K562 (cell line): Measurements from ENCODE around the gene TBC1D2. TPM values are rescaled to one million over a fixed set of nuclear protein-coding genes. Genes with fewer than 3 reads are reported as not detected.

Source experiments
- ATAC-seq: fragments of 200-7000 bp; cut with Tn5 transposase; 3 replicates; pipeline ENCODE4 v1.9.1; 2020; ENCODE audit warnings: moderate library complexity
- BruUV-seq: library from RNA; stranded (reverse); fragments of 400-500 nt; replicated peaks from 2 replicates; lab custom pipeline; 2021; lab: Mats Ljungman, UMichigan
- CTCF ChIA-PET: fragments of 300-600 bp; formaldehyde crosslinking; extraction: SDS; loops from one replicate; lab custom pipeline; 2021; ENCODE audit warnings: low intra/inter-chr PET ratio; lab: Yijun Ruan, JAX
- POLR2A ChIA-PET: fragments of 300-600, 350-650 bp; sonication (Branson Sonifier 250); formaldehyde crosslinking; extraction: SDS; loops from one replicate; lab custom pipeline; 2021; ENCODE audit warnings: antibody characterized with exemption, inconsistent platforms; lab: Yijun Ruan, JAX
- DNase-seq, 4 experiments: peaks; one replicate each; pipeline versions ENCODE4 v3.0.0 to v3.0.0-alpha.2; 2011 to 2018; ENCODE audit warnings: low spot score in 3 of 4, mixed read lengths in 3 of 4; ENCODE audit errors: extremely low read depth in 1 of 4
- FAIRE-seq: peaks from 2 replicates; lab custom pipeline; 2011; peaks lifted over from hg19 to GRCh38; lab: Jason Lieb, UNC
- H2AFZ ChIP-seq: 2 replicates; pipeline ENCODE4 v1.6.0; 2011; ENCODE audit warnings: low read depth, low read length, control low read depth, inconsistent platforms
- H3K27ac ChIP-seq: fragments of 200-600 bp; 3 replicates; pipeline ENCODE4 v1.8.0; 2011; ENCODE audit warnings: low read depth, mild to moderate bottlenecking, control low read depth, inconsistent platforms, low read length, moderate library complexity, mixed read lengths; ENCODE audit errors: extremely low read depth
- H3K27me3 ChIP-seq, 2 experiments: fragments of 300-600 bp in 1 of 2; 2 replicates in 1 of 2; 3 replicates in 1 of 2; pipeline versions ENCODE4 v1.6.0 to v1.8.0; 2011; ENCODE audit warnings: inconsistent platforms in 2 of 2, low read length in 2 of 2, mild to moderate bottlenecking in 1 of 2, mixed read lengths in 1 of 2, moderate library complexity in 1 of 2; ENCODE audit not compliant: control insufficient read depth in 2 of 2, insufficient read depth in 2 of 2
- H3K36me3 ChIP-seq: fragments of 300-600 bp; 3 replicates; pipeline ENCODE4 v1.8.0; 2011; ENCODE audit warnings: mild to moderate bottlenecking, low read length, inconsistent platforms; ENCODE audit not compliant: control insufficient read depth, insufficient read depth
- H3K4me1 ChIP-seq, 2 experiments: fragments of 200-600 bp in 1 of 2; replicated peaks in 1 of 2; 2 replicates in 1 of 2; 3 replicates in 1 of 2; pipeline versions ENCODE4 v1.5.1 to v1.8.0; 2011; ENCODE audit warnings: inconsistent platforms in 2 of 2, low read length in 2 of 2, mild to moderate bottlenecking in 1 of 2, mixed read lengths in 1 of 2, moderate library complexity in 1 of 2; ENCODE audit not compliant: control insufficient read depth in 2 of 2, insufficient read depth in 2 of 2
- H3K4me2 ChIP-seq: 2 replicates; pipeline ENCODE4 v1.6.1; 2011; ENCODE audit warnings: low read length, control low read depth, inconsistent platforms, mixed read lengths; ENCODE audit not compliant: insufficient read depth
- H3K4me3 ChIP-seq: fragments of 200-600 bp; sonication (generic), shearing (Covaris generic); 2 replicates; pipeline ENCODE4 v1.5.1; 2016; ENCODE audit warnings: control low read depth, inconsistent platforms
- H3K79me2 ChIP-seq: fragments of 200-600 bp; 3 replicates; pipeline ENCODE4 v1.8.0; 2011; ENCODE audit warnings: low read length, inconsistent platforms; ENCODE audit not compliant: control insufficient read depth, insufficient read depth
- H3K9ac ChIP-seq, 2 experiments: 2 replicates each; pipeline versions ENCODE4 v1.6.0 to v1.6.1; 2011; ENCODE audit warnings: low read depth in 2 of 2, low read length in 2 of 2, control low read depth in 1 of 2, inconsistent platforms in 1 of 2, mild to moderate bottlenecking in 1 of 2, mixed read lengths in 1 of 2; ENCODE audit not compliant: insufficient read depth in 1 of 2
- H3K9me1 ChIP-seq: one replicate; pipeline ENCODE4 v1.6.0; 2011; ENCODE audit warnings: inconsistent platforms, mild to moderate bottlenecking, low read length, moderate library complexity; ENCODE audit not compliant: control insufficient read depth, insufficient read depth
- H3K9me3 ChIP-seq: replicated peaks from 2 replicates; pipeline ENCODE4 v1.5.1; 2011; ENCODE audit warnings: low read depth, low read length, inconsistent platforms; ENCODE audit not compliant: control insufficient read depth, insufficient read depth
- H4K20me1 ChIP-seq: replicated peaks from 2 replicates; pipeline ENCODE4 v1.6.1; 2011; ENCODE audit warnings: low read length, inconsistent platforms, mixed read lengths; ENCODE audit not compliant: control insufficient read depth, insufficient read depth
- EP300 ChIP-seq: IDR thresholded peaks from 2 replicates; pipeline ENCODE4 v1.6.1; 2012; ENCODE audit warnings: low read length, improper control_type of control experiment
- HMG20A ChIP-seq: fragments of 450-650 bp; formaldehyde crosslinking; conservative IDR thresholded peaks from 2 replicates; pipeline ENCODE4 v1.4.0; 2020; ENCODE audit warnings: mild to moderate bottlenecking, mixed read lengths
- MEF2A ChIP-seq: IDR thresholded peaks from 2 replicates; pipeline ENCODE4 v1.6.1; 2011; ENCODE audit warnings: low read depth, mild to moderate bottlenecking, low read length, moderate library complexity; ENCODE audit not compliant: control insufficient read depth
- PHTF2 ChIP-seq: fragments of 250-450 bp; sonication (Bioruptor Pico); IDR thresholded peaks from 2 replicates; pipeline ENCODE4 v1.5.0; 2021; ENCODE audit warnings: mild to moderate bottlenecking
- POLR2B ChIP-seq: fragments of 450-650 bp; IDR thresholded peaks from 2 replicates; pipeline ENCODE4 v1.6.1; 2018; ENCODE audit warnings: low read depth; ENCODE audit not compliant: partially characterized antibody
- RAD21 ChIP-seq, 2 experiments: fragments of 250-450 bp in 1 of 2; fragments of 450-650 bp in 1 of 2; sonication (Bioruptor Pico) in 1 of 2; formaldehyde crosslinking in 1 of 2; IDR thresholded peaks in 1 of 2; conservative IDR thresholded peaks in 1 of 2; 2 replicates each; pipeline versions ENCODE4 v1.4.0 to v1.8.0; 2020 to 2022; ENCODE audit warnings: mild to moderate bottlenecking in 2 of 2, moderate library complexity in 1 of 2
- SIN3A ChIP-seq, 2 experiments: fragments of 150-350 bp in 1 of 2; IDR thresholded peaks; 2 replicates each; pipeline ENCODE4 v1.6.1; 2011 to 2016; ENCODE audit warnings: borderline replicate concordance in 2 of 2, low read depth in 2 of 2, low read length in 2 of 2, mild to moderate bottlenecking in 2 of 2, moderate library complexity in 2 of 2; ENCODE audit not compliant: control insufficient read depth in 1 of 2
- SIX5 ChIP-seq, 2 experiments: IDR thresholded peaks; 2 replicates each; pipeline ENCODE4 v1.6.1; 2011; ENCODE audit warnings: low read length in 2 of 2, borderline replicate concordance in 1 of 2, low read depth in 1 of 2, mild to moderate bottlenecking in 1 of 2, moderate library complexity in 1 of 2; ENCODE audit not compliant: insufficient read depth in 1 of 2
- WGBS: fragments of 100-300 bp; shearing (Covaris generic); methylation state at CpG from one replicate; pipeline ENCODE4 v1.1.6; 2016; ENCODE audit warnings: low coverage, mixed read lengths; ENCODE audit not compliant: insufficient coverage; ENCODE audit errors: missing lambda C conversion rate; 5-methylcytosine and 5-hydroxymethylcytosine counted together
- in situ Hi-C: fragments of 300-500 bp; cut with MboI; formaldehyde crosslinking; loops from 4 replicates; pipeline ENCODE4 v1.15.0; 2018; ENCODE audit warnings: inconsistent platforms, mixed read lengths
- intact Hi-C: fragments of 100-400 bp; cut with micrococcal nuclease; formaldehyde crosslinking; loops from 2 replicates; pipeline ENCODE4 v1.14.2; 2022
- polyA plus RNA-seq, 8 experiments: library from polyadenylated mRNA; depleted of rRNA in 4 of 8; stranded (reverse) in 5 of 8; unstranded in 3 of 8; fragments of >200 nt; fragmentation: Nextera tagmentation in 2 of 8; fragmentation: Illumina TruSeq in 1 of 8; extraction: Ambion mirVana in 2 of 8; extraction: Trizol in 1 of 8; gene quantifications; 2 replicates each; pipeline versions ENCODE4 v1.2.1 to v1.2.3, GENCODE V29; 2011 to 2014; ENCODE audit warnings: inconsistent platforms in 1 of 8, missing spikeins in 1 of 8
- total RNA-seq, 7 experiments: library from RNA; depleted of rRNA in 6 of 7; stranded (reverse); fragments of >200 nt in 6 of 7; fragmentation: Illumina TruSeq in 2 of 7; extraction: Trizol in 2 of 7; gene quantifications; 2 replicates each; pipeline versions ENCODE4 v1.2.1 to v1.2.3, GENCODE V29; 2011 to 2021; ENCODE audit warnings: low replicate concordance in 1 of 7
- TF ChIP-seq, protein P1 (sequence below): sonication (generic); formaldehyde crosslinking; IDR thresholded peaks from 2 replicates; pipeline ENCODE4 v1.8.0; 2022; ENCODE audit warnings: mild to moderate bottlenecking, missing genetic modification reagents
- TF ChIP-seq, protein P2 (sequence below): sonication (generic); formaldehyde crosslinking; IDR thresholded peaks from 2 replicates; pipeline ENCODE4 v1.8.0; 2022; ENCODE audit warnings: mild to moderate bottlenecking, missing genetic modification reagents, borderline replicate concordance

The TBC1D2 gene
- total and polyA plus RNA-seq, 9 of the 15 experiments (the other 6 are each of a cell fraction or from before 2014, with no cell fraction given), result 0.10 to 7.0 (median 2.5) TPM

DNA sequence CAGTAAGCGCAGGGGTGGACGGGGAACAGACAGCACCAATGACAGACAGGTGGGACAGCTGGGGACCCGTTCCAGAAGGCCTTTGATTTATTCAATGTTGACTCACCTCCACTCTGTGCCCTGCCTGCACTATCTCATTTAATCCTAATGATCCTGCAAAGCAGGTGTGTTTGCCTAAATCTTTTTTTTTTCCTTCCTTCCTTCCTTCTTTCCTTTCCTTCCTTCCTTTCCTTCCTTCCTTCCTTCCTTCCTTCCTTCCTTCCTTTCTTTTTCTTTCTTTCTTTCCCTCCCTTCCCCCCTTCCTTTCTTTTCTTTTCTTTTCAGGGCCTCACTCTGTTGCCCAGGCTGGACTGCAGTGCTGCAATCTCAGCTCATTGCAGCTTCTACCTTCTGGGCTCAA is 45.9 kb downstream of the TBC1D2 start:
- FAIRE-seq, result no peak
- no peak for TF ChIP-seq HMG20A (CRISPR knock-in tag)
- no peak for TF ChIP-seq POLR2B
- TF ChIP-seq, protein P1, sequence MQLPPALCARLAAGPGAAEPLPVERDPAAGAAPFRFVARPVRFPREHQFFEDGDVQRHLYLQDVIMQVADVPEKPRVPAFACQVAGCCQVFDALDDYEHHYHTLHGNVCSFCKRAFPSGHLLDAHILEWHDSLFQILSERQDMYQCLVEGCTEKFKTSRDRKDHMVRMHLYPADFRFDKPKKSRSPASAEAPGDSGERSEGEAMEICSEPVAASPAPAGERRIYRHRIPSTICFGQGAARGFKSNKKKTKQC, result no peak
- TF ChIP-seq PHTF2 (CRISPR knock-in tag), result no peak
- no peak for TF ChIP-seq EP300
- TF ChIP-seq RAD21 (CRISPR knock-in tag; conservative IDR thresholded peaks at IDR 0.05 in 1 of 2, IDR thresholded peaks at IDR 0.05 in 1 of 2), result no peak
- no peak for TF ChIP-seq SIN3A (IDR thresholded peaks at IDR 0.05; ENCODE audit: borderline replicate concordance in 2 of 2, control insufficient read depth in 1 of 2, low read depth in 2 of 2, low read length in 2 of 2)
- no peak for TF ChIP-seq MEF2A
- TF ChIP-seq, protein P2, sequence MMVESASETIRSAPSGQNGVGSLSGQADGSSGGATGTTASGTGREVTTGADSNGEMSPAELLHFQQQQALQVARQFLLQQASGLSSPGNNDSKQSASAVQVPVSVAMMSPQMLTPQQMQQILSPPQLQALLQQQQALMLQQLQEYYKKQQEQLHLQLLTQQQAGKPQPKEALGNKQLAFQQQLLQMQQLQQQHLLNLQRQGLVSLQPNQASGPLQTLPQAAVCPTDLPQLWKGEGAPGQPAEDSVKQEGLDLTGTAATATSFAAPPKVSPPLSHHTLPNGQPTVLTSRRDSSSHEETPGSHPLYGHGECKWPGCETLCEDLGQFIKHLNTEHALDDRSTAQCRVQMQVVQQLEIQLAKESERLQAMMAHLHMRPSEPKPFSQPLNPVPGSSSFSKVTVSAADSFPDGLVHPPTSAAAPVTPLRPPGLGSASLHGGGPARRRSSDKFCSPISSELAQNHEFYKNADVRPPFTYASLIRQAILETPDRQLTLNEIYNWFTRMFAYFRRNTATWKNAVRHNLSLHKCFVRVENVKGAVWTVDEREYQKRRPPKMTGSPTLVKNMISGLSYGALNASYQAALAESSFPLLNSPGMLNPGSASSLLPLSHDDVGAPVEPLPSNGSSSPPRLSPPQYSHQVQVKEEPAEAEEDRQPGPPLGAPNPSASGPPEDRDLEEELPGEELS (CRISPR knock-in tag), result no peak
- no peak for TF ChIP-seq SIX5 (IDR thresholded peaks at IDR 0.05; ENCODE audit: borderline replicate concordance in 1 of 2, insufficient read depth in 1 of 2, low read depth in 1 of 2, low read length in 2 of 2)
- TF ChIP-seq, all 486 proteins: peak for 0
- ChIA-PET POLR2A (no interaction called here), CTCF (no interaction called here)
- Histone ChIP-seq H4K20me1 (no peaks in the 10 kb centered on the region), H3K36me3 (peaks cover 4% of the 10 kb centered on the region; the same call in 1 of the 3 replicates), H3K27me3 (no peaks in the 10 kb centered on the region), H2AFZ (no peak overlapping the region), H3K9me3 (no peaks in the 10 kb centered on the region), H3K9ac (no peak overlapping the region), H3K79me2 (no peaks in the 10 kb centered on the region), H3K9me1 (no peaks in the 10 kb centered on the region), H3K4me1 (peaks cover 11 to 22% of the 10 kb centered on the region in 2 experiments; a peak in 4 of 5 replicates), H3K27ac (no peak overlapping the region), H3K4me3 (no peak overlapping the region), H3K4me2 (no peak overlapping the region)
- ATAC-seq (no peak), DNase-seq (no peak)
- in situ Hi-C loops, result loop anchor here (5.0 kb wide), 2 partner anchors 53 to 92 kb away; partner anchors contain the start of gene TRIM14
- WGBS, result 59% methylated on average over 3 of the region's 3 CpGs
- intact Hi-C loops, result loop anchor here (5.0 to 10.0 kb wide), 2 partner anchors 105 to 158 kb away; no protein-coding TSS in a partner anchor
- BruUV-seq, result no TSS peak
